H7 (cell line): ENCODE results near the gene XPNPEP1. TPM values are rescaled to one million over a fixed set of nuclear protein-coding genes. Genes with fewer than 3 reads are reported as not detected.

Experiments
- DNase-seq: peaks from one replicate; pipeline ENCODE4 v3.0.0; 2012
- H3K27me3 ChIP-seq: 2 replicates; pipeline ENCODE4 v1.6.0; 2011; ENCODE audit warnings: mild to moderate bottlenecking, low read length; ENCODE audit not compliant: control insufficient read depth, insufficient read depth
- H3K36me3 ChIP-seq: replicated peaks from 2 replicates; pipeline ENCODE4 v1.5.1; 2011; ENCODE audit warnings: low read length; ENCODE audit not compliant: control insufficient read depth, insufficient read depth
- H3K4me3 ChIP-seq: 2 replicates; pipeline ENCODE4 v1.5.1; 2011; ENCODE audit warnings: low read depth, mild to moderate bottlenecking, control low read depth, low read length, moderate library complexity; ENCODE audit not compliant: insufficient read depth
- total RNA-seq: library from RNA; depleted of rRNA; stranded (reverse); fragments of >200 nt; shearing (Covaris generic); gene quantifications from 2 replicates; pipeline ENCODE4 v1.2.3, GENCODE V29; 2014

XPNPEP1 gene
- total RNA-seq, 1 experiment from 2014 or later, result 68.9 TPM

DNA sequence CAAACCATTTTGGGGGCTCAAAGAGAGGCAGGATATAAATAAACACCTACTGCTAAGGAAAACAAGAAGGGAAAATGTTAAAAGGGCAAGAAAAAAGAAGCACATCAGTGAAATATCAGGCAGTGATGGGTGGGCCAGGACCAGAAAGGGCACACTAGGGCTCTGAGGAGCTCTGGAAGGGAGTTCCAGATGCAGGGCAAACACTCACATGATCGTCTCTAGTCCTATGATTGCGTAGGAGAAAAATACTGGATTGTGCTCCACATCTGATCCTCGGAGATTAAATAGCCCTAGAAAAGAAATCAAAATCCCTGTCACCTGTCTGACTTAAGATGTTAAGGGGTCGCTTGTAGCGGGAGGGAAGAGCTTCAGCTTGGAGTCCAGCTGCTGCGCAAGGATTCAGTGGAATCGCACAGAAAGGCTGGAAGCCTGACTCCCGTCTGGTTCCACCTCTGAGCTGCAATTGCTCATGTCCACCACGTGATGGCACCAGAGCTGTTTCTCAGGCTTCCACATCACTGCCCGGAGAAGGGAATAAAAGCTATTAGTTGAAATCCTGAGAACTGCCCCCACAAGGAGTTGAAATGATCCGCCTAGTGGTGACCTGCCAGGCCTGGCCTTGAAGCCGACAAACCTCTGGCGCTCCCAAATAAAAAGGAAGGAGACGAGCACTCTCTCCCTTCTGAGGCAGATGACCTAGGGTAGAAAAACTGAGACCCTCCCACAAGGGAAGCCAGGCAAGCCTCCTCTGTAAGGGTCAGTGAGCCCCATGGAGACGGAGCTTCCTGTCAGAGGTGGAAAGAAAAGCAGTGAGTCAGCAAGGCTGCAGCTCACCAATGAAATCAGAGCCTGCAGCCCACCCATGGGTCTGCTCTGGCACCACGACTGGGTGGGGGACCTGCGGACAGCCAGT, 39.2 kb downstream of the XPNPEP1 start:
- no peak overlapping the region for H3K4me3 ChIP-seq

DNA sequence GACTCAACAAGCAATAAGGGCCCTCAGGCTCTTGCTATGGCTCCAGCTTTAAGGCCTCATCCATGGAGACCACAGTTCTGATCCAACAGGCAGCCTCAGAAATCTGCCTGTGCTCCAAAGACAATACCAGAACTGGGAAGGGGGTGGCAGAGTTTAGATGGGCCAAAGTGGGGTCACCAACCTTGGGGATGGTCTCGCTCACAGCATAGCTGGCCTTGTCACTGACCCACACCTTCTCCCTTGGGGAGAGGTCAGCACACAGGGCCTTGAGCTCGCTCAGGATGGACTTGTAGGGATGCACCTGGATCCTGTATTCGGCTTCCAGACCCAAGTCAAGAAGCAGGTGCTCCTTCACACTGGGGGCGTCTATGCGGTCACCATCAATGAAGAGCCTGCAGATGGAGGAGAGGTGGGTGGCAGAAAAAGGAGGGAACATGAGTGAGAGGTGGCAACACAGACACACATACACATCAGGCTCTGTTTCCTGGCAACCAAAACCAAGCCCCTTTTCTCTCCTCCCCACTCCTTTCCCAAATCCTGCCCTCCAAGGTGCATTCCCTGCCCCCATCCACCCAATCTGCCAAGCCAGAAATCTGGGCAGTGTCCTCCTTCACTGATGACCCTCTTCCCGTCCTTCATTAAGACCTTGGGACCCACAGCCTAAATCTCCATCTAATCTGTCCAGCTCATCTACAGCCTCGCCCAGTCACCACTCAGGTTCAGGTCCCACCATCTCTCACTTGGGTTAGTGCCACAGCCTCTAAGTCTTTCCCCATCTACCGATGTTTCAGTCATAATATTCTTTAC, 40.9 kb downstream of the XPNPEP1 start:
- Histone ChIP-seq H3K36me3 (peaks cover 14% of the 10 kb centered on the region), H3K27me3 (no peaks in the 10 kb centered on the region), H3K4me3 (no peak overlapping the region)
- no peak for DNase-seq

More for the DNA sequence above, 39.2 kb downstream of the XPNPEP1 start:
- Histone ChIP-seq H3K27me3 (no peaks in the 10 kb centered on the region), H3K36me3 (peaks cover 14% of the 10 kb centered on the region)
- DNase-seq, result peak; percentile 87

DNA sequence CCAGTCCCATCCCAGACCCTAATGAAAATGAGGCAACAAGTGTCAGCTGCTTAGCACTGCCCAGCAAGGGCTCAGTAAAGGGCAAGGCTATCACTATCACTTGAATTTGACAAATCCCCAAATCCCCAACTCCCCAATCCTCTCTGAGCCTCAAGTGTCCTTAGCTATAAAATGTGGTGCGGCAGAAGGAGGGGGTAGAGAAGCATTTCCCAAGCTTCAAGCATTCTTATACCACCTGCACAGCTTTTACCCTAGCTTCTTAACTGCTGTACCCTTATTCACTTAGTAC, 41.6 kb downstream of the XPNPEP1 start:
- H3K36me3 ChIP-seq, result peaks cover 16% of the 10 kb centered on the region
- no peak for DNase-seq
- no peaks in the 10 kb centered on the region for H3K27me3 ChIP-seq

DNA sequence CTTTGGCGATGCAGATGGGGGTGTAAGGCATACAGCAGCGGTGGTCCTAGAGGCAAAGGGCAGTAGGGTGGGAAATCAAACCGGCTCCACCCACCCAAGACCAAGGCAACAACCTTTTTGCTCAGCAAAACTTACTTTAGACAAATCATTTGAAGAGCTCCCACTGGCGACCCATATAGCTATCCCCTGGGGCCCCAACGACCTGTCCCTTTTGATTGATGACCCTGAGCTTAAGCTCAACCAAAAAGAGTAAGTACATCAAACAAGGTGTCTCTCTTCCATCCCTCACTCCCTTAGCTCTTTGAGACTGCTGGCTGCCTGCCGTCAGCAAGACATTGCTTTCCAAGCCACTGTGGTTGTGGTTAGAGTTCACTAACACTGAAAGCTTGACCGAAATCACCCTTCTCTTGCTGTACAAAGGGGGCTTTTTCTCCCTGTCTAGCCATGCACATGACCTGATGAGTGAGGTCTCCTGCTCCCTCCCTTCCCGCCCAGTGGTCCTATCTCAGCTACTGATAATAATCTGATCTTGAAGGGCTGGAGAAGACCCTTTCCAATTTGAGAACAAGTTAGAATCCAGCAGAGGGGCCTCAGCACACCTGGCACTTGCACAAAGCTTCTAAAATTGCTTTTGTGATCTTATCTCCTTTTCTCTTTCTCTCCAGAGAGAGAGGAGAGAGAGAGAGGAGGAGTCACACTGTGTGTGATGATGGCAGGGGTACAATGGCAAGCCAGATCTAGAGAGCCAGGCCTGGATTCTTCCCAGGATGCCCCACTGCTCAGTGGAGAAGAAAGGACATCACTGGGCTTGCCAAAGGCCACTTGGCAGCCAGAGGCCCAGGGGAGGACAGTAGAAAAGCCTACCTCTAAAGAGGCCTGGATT, 42.2 kb downstream of the XPNPEP1 start:
- Histone ChIP-seq H3K4me3 (no peak overlapping the region), H3K36me3 (peaks cover 15% of the 10 kb centered on the region), H3K27me3 (no peaks in the 10 kb centered on the region)
- no peak for DNase-seq

More for the DNA sequence above, 41.6 kb downstream of the XPNPEP1 start:
- no peak overlapping the region for H3K4me3 ChIP-seq

DNA sequence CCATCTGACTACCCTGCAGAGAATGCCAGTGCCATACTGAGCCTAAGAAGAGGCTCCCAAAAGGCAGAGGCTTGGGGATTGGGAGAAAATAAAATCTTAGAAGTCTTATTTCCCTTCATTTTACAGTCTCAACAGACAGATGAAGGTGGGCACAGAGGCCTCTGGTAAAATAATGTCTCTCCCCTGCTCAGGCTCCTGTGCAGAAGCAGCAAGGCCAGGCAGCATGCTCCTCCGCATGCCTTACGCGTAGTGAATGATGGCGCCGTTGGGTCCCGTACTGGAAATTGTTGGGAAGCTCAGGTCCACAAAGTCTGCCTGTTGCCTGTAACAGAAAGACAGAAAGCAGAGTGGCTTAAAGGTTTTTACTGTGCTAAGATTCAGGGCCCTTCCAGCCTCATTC, 45.8 kb downstream of the XPNPEP1 start:
- peaks cover 17% of the 10 kb centered on the region for H3K36me3 ChIP-seq
- no peak overlapping the region for H3K4me3 ChIP-seq
- no peaks in the 10 kb centered on the region for H3K27me3 ChIP-seq
- DNase-seq, result no peak

DNA sequence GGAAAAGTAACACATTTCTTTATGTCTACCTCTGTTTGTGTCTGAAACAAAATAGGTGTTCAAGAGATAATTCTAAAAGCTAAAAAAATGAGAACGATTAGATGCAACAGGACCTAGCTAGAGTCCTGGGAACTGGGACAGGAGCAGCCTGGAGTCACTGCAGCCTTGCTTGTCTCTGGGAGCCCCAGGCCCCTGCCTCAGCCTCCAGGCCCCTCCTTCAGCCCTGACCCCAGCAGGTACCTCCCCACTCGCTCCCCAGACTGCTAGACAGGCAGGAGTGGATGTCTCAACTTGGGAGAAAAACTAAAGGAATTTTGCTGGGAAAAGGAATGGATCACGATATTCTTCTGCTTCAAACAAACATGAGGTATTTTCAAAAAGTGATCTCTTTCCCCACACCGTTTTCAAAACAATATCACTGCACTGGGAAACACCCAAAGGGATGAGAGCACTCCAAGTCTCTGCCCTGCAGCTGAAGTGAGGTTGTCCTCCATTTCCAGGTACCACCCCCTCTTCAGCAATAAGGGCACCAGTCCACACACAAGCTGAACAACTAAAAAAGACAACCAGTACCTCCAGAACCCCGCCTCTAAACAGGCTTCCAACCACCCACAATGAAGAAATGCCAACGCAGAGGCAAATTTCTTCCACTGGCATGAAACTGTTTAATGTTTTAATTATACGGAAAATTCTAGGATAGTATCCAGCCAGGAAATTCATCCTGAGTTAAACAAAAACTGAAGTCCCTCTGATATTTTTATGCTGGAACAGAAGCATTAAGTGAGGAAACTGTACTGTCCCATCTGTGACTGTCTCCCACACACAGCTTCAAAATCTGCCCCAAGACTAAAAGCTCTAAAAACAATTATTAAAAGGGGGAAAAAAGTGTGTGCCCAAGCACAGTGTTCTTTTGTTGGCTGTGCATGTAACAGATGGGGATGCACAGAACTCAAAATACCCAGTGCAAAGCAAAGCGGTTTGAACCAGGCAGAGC, 47.2 kb downstream of the XPNPEP1 start:
- no peak for DNase-seq
- Histone ChIP-seq H3K4me3 (no peak overlapping the region), H3K36me3 (peaks cover 11% of the 10 kb centered on the region)

DNA sequence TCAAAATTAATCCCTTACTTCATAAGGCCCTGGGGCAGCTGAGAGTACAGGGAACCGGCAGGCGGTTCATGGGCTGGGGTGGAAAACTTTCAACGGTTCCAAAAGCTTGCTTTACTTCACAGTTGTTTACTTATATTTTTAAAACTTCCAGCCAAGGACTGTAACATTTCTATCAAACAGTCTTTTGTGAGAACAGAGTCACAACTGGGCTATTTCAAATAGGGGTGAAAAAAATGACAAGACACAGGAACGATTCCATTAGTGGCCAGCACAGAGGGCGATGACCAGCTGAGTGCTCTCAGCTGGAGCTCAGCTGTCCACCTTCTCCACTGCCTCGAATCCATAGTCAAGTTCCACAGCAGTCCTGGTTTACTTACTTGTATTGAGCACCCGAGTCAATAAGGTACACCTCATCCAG, 48.2 kb downstream of the XPNPEP1 start:
- H3K4me3 ChIP-seq, result no peak overlapping the region
- DNase-seq, result no peak
- no peaks in the 10 kb centered on the region for H3K27me3 ChIP-seq
- H3K36me3 ChIP-seq, result peaks cover 10% of the 10 kb centered on the region

More for the DNA sequence above, 47.2 kb downstream of the XPNPEP1 start:
- no peaks in the 10 kb centered on the region for H3K27me3 ChIP-seq

DNA sequence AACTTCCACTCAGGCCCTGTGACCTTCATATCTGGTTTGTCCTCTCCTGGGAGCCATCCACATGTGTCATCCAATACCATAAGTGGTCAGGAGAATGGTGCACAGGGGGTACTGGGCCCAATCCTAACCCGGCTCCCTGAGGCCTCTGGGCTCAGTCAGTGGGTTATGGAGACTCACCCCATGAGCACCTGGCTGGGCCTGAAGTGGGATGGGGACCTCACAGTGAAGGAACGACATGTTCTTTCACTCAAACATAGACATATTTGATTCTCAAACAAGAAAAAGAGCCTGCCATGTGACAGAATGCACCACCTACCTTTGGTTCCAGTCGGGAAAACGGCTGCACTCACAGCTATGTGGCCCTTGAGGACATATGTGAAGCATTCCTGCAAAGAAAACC, 51.8 kb downstream of the XPNPEP1 start:
- Histone ChIP-seq H3K36me3 (peaks cover 8% of the 10 kb centered on the region), H3K4me3 (no peak overlapping the region), H3K27me3 (no peaks in the 10 kb centered on the region)
- no peak for DNase-seq

DNA sequence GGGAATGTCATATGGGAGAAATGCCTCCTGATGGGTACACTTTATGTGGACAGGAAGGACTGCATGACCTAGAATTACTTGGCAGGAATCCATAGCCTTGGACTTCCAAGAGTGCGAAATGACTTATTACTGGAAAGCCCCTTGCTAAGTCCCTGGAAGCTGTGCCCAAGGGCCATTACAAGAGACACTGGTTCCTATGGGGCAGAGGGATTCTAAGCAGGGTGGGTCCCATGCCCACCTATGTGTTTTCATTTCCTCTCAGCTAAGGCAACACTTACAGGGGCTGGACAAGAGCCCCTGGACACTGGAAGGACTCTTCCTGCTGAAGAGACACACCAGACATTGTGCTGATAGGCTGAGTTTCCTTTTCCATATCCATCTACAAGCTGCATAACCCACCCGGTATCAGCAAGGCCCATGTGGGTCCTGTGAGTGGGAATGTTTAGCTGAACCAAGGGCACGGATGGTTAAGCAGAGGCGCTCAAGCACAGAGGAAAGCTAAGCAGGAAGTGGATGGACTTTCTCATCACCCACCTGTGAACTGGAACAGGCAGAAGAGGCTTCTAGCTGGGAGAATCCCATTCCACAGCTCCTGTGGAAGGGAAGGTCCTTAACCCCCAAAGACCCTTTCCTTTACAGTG, 56.2 kb downstream of the XPNPEP1 start:
- Histone ChIP-seq H3K4me3 (no peak overlapping the region), H3K36me3 (peaks cover 4% of the 10 kb centered on the region), H3K27me3 (no peaks in the 10 kb centered on the region)
- DNase-seq, result no peak

DNA sequence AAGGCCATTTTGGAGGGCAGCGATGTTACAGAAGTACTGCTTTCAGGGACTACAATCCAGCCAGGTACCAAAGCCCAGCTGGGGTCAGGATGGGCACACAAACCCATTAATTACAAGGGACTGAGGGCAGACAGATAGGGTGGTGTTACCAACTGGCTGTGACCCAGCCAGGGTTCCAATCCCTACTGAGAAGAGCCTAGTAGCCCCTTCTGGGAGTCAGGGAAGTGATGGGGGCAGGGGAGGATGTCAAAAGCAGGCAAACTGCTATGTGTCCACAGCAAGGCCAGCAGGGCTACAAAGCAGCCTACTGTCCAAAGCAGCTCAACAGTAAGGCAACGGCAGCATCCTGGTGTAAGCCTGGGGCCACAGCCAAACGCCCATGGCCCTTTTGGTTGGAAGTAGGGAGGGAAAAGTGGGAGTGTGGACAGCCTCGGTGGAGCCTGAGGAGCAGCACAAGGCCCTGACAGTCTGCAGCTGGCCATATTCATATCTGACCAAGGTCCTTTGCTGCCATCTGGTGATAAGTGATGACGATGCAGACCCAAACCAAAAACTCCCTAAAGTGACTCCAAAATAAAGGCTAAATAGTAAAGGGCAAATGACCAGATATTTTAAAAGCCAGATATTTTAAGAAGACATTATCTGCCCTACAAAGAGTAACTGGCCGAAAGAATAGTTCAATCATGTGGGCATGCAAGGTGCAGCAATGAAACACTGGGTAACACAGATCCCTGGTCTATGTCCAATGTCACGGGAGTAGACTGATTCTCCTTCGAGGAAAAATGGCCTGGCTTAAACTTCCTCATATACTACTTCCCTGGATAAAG, 56.9 kb downstream of the XPNPEP1 start:
- H3K27me3 ChIP-seq, result no peaks in the 10 kb centered on the region
- peaks cover 4% of the 10 kb centered on the region for H3K36me3 ChIP-seq
- no peak overlapping the region for H3K4me3 ChIP-seq
- DNase-seq, result peak; percentile 30

DNA sequence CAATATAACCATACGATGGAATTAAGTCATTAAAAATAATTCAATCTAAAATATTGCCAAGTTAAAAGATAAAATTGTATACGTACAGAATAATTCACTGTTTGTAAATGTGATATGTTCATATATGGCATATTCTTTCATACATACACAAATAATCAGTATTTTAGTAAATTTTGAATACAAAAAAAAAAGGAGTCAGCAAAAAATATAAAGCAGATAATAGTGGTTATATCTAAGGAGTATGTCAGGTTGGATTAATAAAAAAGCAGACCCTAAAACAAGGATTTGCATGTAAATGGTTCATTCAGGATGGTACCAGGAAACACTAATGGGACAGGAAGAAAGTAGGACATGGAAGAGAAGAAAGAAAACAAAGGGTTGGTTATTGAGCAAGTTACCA, 59.5 kb downstream of the XPNPEP1 start:
- no peak for DNase-seq
- no peak overlapping the region for H3K4me3 ChIP-seq
- no peaks in the 10 kb centered on the region; the same call in none of the 2 replicates for H3K36me3 ChIP-seq
- no peaks in the 10 kb centered on the region for H3K27me3 ChIP-seq

DNA sequence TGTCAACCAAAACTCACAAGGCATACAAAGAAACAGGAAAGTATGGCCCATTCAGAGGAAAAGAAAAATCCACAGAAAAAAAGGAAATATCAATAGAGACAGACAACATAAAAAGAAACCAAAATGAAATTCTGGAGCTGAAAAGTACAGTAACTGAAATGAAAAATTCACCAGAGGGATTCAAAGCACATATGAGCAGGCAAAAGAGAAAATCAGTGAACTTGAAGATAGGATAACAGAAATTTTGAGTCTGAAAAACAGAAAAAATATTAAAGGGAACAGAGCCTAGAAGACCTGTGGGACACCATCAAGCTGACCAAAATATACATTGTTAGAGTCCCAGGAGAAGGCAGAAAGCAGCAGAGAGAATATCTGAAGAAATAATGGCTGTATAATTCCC, 60.6 kb downstream of the XPNPEP1 start:
- H3K36me3 ChIP-seq, result no peaks in the 10 kb centered on the region; the same call in none of the 2 replicates

More for the DNA sequence above, 60.6 kb downstream of the XPNPEP1 start:
- no peak for DNase-seq
- H3K4me3 ChIP-seq, result no peak overlapping the region
- H3K27me3 ChIP-seq, result no peaks in the 10 kb centered on the region
